Adrenal gland (tissue), 5 donors: ENCODE measurements around the gene GLDC.

Experiments used
- POLR2A ChIP-seq, 2 donors: fragments of 450-650 bp; IDR thresholded peaks; one replicate each; pipeline ENCODE4 v1.6.1; 2017; ENCODE audit warnings: antibody characterized with exemption in 2 of 2, mild to moderate bottlenecking in 2 of 2, moderate library complexity in 1 of 2
- TF ChIP-seq, protein P1 (sequence below), 6 experiments: fragments of 450-650 bp in 4 of 6; fragments of 200-600 bp in 2 of 6; sonication (generic) in 1 of 6; IDR thresholded peaks; 1 replicate in 5 of 6; 2 replicates in 1 of 6; pipeline versions ENCODE4 v1.5.1 to v1.8.0; 2016 to 2021; ENCODE audit warnings: antibody characterized with exemption in 6 of 6, mild to moderate bottlenecking in 2 of 6, moderate library complexity in 1 of 6
- donor health status: DM: no; HTN: no; CAD: no.

DNA sequence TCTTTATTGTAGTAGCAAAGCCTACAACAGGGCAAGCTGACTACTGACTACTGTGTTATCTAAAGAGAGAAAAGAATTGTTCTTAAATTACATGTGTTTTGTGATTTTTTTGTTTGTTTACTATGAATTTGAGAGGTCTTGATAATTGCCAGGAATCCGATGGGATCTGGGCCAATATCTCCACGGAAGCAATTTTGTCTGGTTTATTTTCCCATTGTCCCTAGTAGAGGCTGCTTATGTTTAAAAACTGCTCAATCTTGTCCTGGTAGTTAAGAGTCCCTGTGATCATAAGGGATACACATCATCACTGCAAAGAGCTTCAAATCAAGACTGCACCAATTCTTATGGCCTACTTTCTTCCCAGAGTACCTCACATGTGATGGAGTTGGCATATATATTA lies 94.4 kb downstream of the GLDC start:
- TF ChIP-seq, protein P1, sequence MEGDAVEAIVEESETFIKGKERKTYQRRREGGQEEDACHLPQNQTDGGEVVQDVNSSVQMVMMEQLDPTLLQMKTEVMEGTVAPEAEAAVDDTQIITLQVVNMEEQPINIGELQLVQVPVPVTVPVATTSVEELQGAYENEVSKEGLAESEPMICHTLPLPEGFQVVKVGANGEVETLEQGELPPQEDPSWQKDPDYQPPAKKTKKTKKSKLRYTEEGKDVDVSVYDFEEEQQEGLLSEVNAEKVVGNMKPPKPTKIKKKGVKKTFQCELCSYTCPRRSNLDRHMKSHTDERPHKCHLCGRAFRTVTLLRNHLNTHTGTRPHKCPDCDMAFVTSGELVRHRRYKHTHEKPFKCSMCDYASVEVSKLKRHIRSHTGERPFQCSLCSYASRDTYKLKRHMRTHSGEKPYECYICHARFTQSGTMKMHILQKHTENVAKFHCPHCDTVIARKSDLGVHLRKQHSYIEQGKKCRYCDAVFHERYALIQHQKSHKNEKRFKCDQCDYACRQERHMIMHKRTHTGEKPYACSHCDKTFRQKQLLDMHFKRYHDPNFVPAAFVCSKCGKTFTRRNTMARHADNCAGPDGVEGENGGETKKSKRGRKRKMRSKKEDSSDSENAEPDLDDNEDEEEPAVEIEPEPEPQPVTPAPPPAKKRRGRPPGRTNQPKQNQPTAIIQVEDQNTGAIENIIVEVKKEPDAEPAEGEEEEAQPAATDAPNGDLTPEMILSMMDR (IDR thresholded peaks at IDR 0.05) = no peak
- no peak for TF ChIP-seq POLR2A (IDR thresholded peaks at IDR 0.05)
